ENCODE measurements around the gene PIP5K1C.

Gene PIP5K1C

GRCh38 chr19:3665681-3666544, 34.4 kb downstream of the PIP5K1C start:
- FAIRE-seq (no peak), DNase-seq (ENCODE audit: insufficient read length, low spot score) (peak; percentile 77)
- TF ChIP-seq CTCF (IDR thresholded peaks at IDR 0.05; ENCODE audit: insufficient read depth, missing control alignments) = peak; percentile 68

- DNase-seq (ENCODE audit: insufficient read length, low spot score) (no peak), FAIRE-seq (no peak)
- no peak for TF ChIP-seq CTCF (IDR thresholded peaks at IDR 0.05; ENCODE audit: insufficient read depth, missing control alignments)
These were observed 35.2 kb downstream of the PIP5K1C start for GRCh38 chr19:3664879-3665642.

GRCh38 chr19:3663838-3664237, 36.4 kb downstream of the PIP5K1C start:
- no peak for TF ChIP-seq CTCF (IDR thresholded peaks at IDR 0.05; ENCODE audit: insufficient read depth, missing control alignments)
- FAIRE-seq (no peak), DNase-seq (ENCODE audit: insufficient read length, low spot score) (no peak)

GRCh38 chr19:3661284-3662238, 38.7 kb downstream of the PIP5K1C start:
- FAIRE-seq = no peak
- DNase-seq (ENCODE audit: insufficient read length, low spot score) = no peak

GRCh38 chr19:3660493-3661219, 39.6 kb downstream of the PIP5K1C start:
- TF ChIP-seq CTCF (IDR thresholded peaks at IDR 0.05; ENCODE audit: insufficient read depth, missing control alignments) = no peak
- FAIRE-seq = no peak
- DNase-seq (ENCODE audit: insufficient read length, low spot score) = no peak

More at GRCh38 chr19:3661284-3662238, 38.7 kb downstream of the PIP5K1C start:
- TF ChIP-seq CTCF (IDR thresholded peaks at IDR 0.05; ENCODE audit: insufficient read depth, missing control alignments) = no peak

- TF ChIP-seq CTCF (IDR thresholded peaks at IDR 0.05; ENCODE audit: insufficient read depth, missing control alignments) = no peak
- no peak for DNase-seq (ENCODE audit: insufficient read length, low spot score)
- no peak for FAIRE-seq
These were observed 40.5 kb downstream of the PIP5K1C start for GRCh38 chr19:3659746-3660112.

Data from D721Med (cell line).